ENCODE results near the gene ZNF561.
"Not testable (repeated sequence)": the region's sequence is repeated elsewhere in the genome, so short reads cannot be mapped to it uniquely, and the experiment has no call there.

Gene ZNF561

GRCh38 chr19:9621156-9622037 lies at the start of gene ZNF561:
Gene ZNF561, minus strand, starts transcription at chr19:9621232. Its CDS starts 1,776 bp downstream, at chr19:9619456.
- DNase-seq (ENCODE audit: low read depth), result peak; percentile 82

GRCh38 chr19:9668544-9668943 lies 47.5 kb upstream of the ZNF561 start:
- DNase-seq (ENCODE audit: low read depth), result no peak

- DNase-seq (ENCODE audit: low read depth), result no peak
Observed at GRCh38 chr19:9667898-9668297, 46.9 kb upstream of the ZNF561 start.

GRCh38 chr19:9658769-9659168 lies 37.7 kb upstream of the ZNF561 start:
- no peak for DNase-seq (ENCODE audit: low read depth)

- not testable (repeated sequence) for DNase-seq (ENCODE audit: low read depth)
Observed at GRCh38 chr19:9653066-9653555, 32.1 kb upstream of the ZNF561 start.

- DNase-seq (ENCODE audit: low read depth), result not testable (repeated sequence)
Observed at GRCh38 chr19:9651464-9651863, 30.4 kb upstream of the ZNF561 start.

GRCh38 chr19:9650345-9650744 lies 29.3 kb upstream of the ZNF561 start:
- no peak for DNase-seq (ENCODE audit: low read depth)

- no peak for DNase-seq (ENCODE audit: low read depth)
Observed at GRCh38 chr19:9645472-9645871, 24.4 kb upstream of the ZNF561 start.

GRCh38 chr19:9644472-9644871 lies 23.4 kb upstream of the ZNF561 start:
- no peak for DNase-seq (ENCODE audit: low read depth)

GRCh38 chr19:9641810-9642209 lies 20.8 kb upstream of the ZNF561 start:
- DNase-seq (ENCODE audit: low read depth), result no peak

GRCh38 chr19:9640956-9641355 lies 19.9 kb upstream of the ZNF561 start:
- DNase-seq (ENCODE audit: low read depth), result no peak

GRCh38 chr19:9636018-9636417 lies 15.0 kb upstream of the ZNF561 start:
- no peak for DNase-seq (ENCODE audit: low read depth)

- no peak for DNase-seq (ENCODE audit: low read depth)
Observed at GRCh38 chr19:9627856-9628255, 6.8 kb upstream of the ZNF561 start.

- DNase-seq (ENCODE audit: low read depth), result no peak
Observed at GRCh38 chr19:9622531-9622930, 1.5 kb upstream of the ZNF561 start.

GRCh38 chr19:9620842-9621155 lies 233 bp downstream of the ZNF561 start:
- DNase-seq (ENCODE audit: low read depth), result no peak

GRCh38 chr19:9615844-9616243 lies 5.2 kb downstream of the ZNF561 start:
- no peak for DNase-seq (ENCODE audit: low read depth)

GRCh38 chr19:9610484-9611113 lies 10.4 kb downstream of the ZNF561 start:
- DNase-seq (ENCODE audit: low read depth), result no peak

GRCh38 chr19:9608912-9609311 lies 12.1 kb downstream of the ZNF561 start:
- no peak for DNase-seq (ENCODE audit: low read depth)

GRCh38 chr19:9597027-9597426 lies 24.0 kb downstream of the ZNF561 start:
- DNase-seq (ENCODE audit: low read depth), result no peak

GRCh38 chr19:9586764-9587163 lies 34.3 kb downstream of the ZNF561 start:
- peak; percentile 62 for DNase-seq (ENCODE audit: low read depth)

GRCh38 chr19:9584073-9584833 lies 36.8 kb downstream of the ZNF561 start, which contains the start of gene ZNF121:
Gene ZNF121, minus strand, starts transcription at chr19:9584504. Its CDS starts 16,407 bp downstream, at chr19:9568097.
- DNase-seq (ENCODE audit: low read depth), result peak; percentile 74

GRCh38 chr19:9582081-9582725 lies 38.8 kb downstream of the ZNF561 start:
- not testable (repeated sequence) for DNase-seq (ENCODE audit: low read depth)

Data from stimulated activated CD8-positive, alpha-beta memory T cell treated with anti-CD3 and anti-CD28 coated beads, Interleukin-12 subunit alpha, Interleukin-12 subunit beta, amount 100 ng/mL, for 1 hour (primary cell).